ENCODE measurements around the gene CLEC5A.
"Not testable (repeated sequence)": the region's sequence is repeated elsewhere in the genome, so short reads cannot be mapped to it uniquely, and the experiment has no call there.

CLEC5A gene

GRCh38 chr7:141946796-141947195 lies at the start of gene CLEC5A:
TSS of gene CLEC5A (minus strand) at chr7:141946974. CDS start at chr7:141946292, 682 bp downstream.
- peak; percentile 60 to 64 for DNase-seq

- DNase-seq, result no peak
Observed at GRCh38 chr7:141993354-141993753, 46.6 kb upstream of the CLEC5A start.

GRCh38 chr7:141992688-141993087 lies 45.9 kb upstream of the CLEC5A start:
- no peak for DNase-seq

GRCh38 chr7:141992156-141992555 lies 45.4 kb upstream of the CLEC5A start:
- peak; percentile 83 to 88 for DNase-seq

- DNase-seq, result peak; percentile 44 to 47
Observed at GRCh38 chr7:141991140-141991539, 44.4 kb upstream of the CLEC5A start.

- peak; percentile 66 to 85 for DNase-seq
Observed at GRCh38 chr7:141990011-141990725, 43.4 kb upstream of the CLEC5A start.

- DNase-seq, result not testable (repeated sequence)
Observed at GRCh38 chr7:141987803-141988202, 41.0 kb upstream of the CLEC5A start.

GRCh38 chr7:141986923-141987322 lies 40.1 kb upstream of the CLEC5A start:
- DNase-seq, result no peak

GRCh38 chr7:141985926-141986325 lies 39.2 kb upstream of the CLEC5A start:
- not testable (repeated sequence) for DNase-seq

GRCh38 chr7:141979568-141979967 lies 32.8 kb upstream of the CLEC5A start:
- DNase-seq, result no peak

- DNase-seq, result no peak
Observed at GRCh38 chr7:141978351-141978750, 31.6 kb upstream of the CLEC5A start.

GRCh38 chr7:141976524-141977245 lies 29.9 kb upstream of the CLEC5A start:
- DNase-seq, result no peak

- DNase-seq, result peak; percentile 75 to 97
Observed at GRCh38 chr7:141975806-141976523, 29.2 kb upstream of the CLEC5A start.

- DNase-seq, result no peak
Observed at GRCh38 chr7:141974831-141975230, 28.1 kb upstream of the CLEC5A start.

- no peak for DNase-seq
Observed at GRCh38 chr7:141973673-141974072, 26.9 kb upstream of the CLEC5A start, which contains the start of gene TAS2R38. TSS of gene TAS2R38 (minus strand) at chr7:141973773. CDS start at chr7:141973689, 84 bp downstream.

GRCh38 chr7:141960687-141961422 lies 14.1 kb upstream of the CLEC5A start:
- peak; percentile 89 to 95 for DNase-seq

GRCh38 chr7:141956084-141956483 lies 9.3 kb upstream of the CLEC5A start:
- peak; percentile 75 to 80 for DNase-seq

GRCh38 chr7:141954334-141954733 lies 7.6 kb upstream of the CLEC5A start:
- no peak for DNase-seq

- no peak for DNase-seq
Observed at GRCh38 chr7:141952461-141952860, 5.7 kb upstream of the CLEC5A start.

- peak; percentile 59 to 61 for DNase-seq
Observed at GRCh38 chr7:141950806-141951205, 4.0 kb upstream of the CLEC5A start.

- peak; percentile 47 to 53 for DNase-seq
Observed at GRCh38 chr7:141949911-141950310, 3.1 kb upstream of the CLEC5A start.

GRCh38 chr7:141949451-141949850 lies 2.7 kb upstream of the CLEC5A start:
- peak; percentile 43 to 53 for DNase-seq

GRCh38 chr7:141949021-141949420 lies 2.2 kb upstream of the CLEC5A start:
- DNase-seq, result peak; percentile 63
